Kidney (tissue), 14 donors: ENCODE data around the gene PALD1. TPM values are rescaled to one million over a fixed set of nuclear protein-coding genes. Genes with fewer than 3 reads are reported as not detected.

Experiments used
- DNase-seq, 5 donors: peaks; one replicate each; pipeline ENCODE4 v3.0.0-alpha.2; 2013 to 2020
- FAIRE-seq: peaks from 2 replicates; lab custom pipeline; 2012; peaks lifted over from hg19 to GRCh38; lab: Jason Lieb, UNC
- H3K27ac ChIP-seq, 2 donors: one replicate each; pipeline ENCODE4 v1.7.0; 2013; ENCODE audit warnings: low read depth in 2 of 2, low read length in 2 of 2, inconsistent platforms in 1 of 2
- H3K27me3 ChIP-seq: one replicate; pipeline ENCODE4 v1.7.1; 2013; ENCODE audit warnings: low read length, inconsistent platforms; ENCODE audit not compliant: control insufficient read depth, insufficient read depth
- H3K36me3 ChIP-seq, 3 donors: one replicate each; pipeline versions ENCODE4 v1.7.0 to v1.7.1; 2013; ENCODE audit warnings: low read length in 3 of 3, control low read depth in 1 of 3, inconsistent platforms in 1 of 3; ENCODE audit not compliant: insufficient read depth in 3 of 3, control insufficient read depth in 2 of 3
- H3K4me1 ChIP-seq, 3 donors: one replicate each; pipeline versions ENCODE4 v1.7.0 to v1.7.1; 2013; ENCODE audit warnings: low read length in 3 of 3, inconsistent platforms in 1 of 3, low read depth in 1 of 3; ENCODE audit not compliant: control insufficient read depth in 2 of 3, insufficient read depth in 2 of 3
- H3K4me3 ChIP-seq, 3 donors: one replicate each; pipeline versions ENCODE4 v1.7.0 to v1.8.1; 2013; ENCODE audit warnings: low read length in 3 of 3, control low read depth in 1 of 3, inconsistent platforms in 1 of 3
- H3K9ac ChIP-seq, 3 donors: one replicate each; pipeline versions ENCODE4 v1.7.0 to v1.7.1; 2013; ENCODE audit warnings: low read length in 3 of 3, control low read depth in 1 of 3, inconsistent platforms in 1 of 3
- H3K9me3 ChIP-seq, 3 donors: one replicate each; pipeline versions ENCODE4 v1.7.0 to v1.7.1; 2013; ENCODE audit warnings: low read length in 3 of 3, control low read depth in 1 of 3, inconsistent platforms in 1 of 3; ENCODE audit not compliant: control insufficient read depth in 2 of 3, insufficient read depth in 1 of 3
- CTCF ChIP-seq: IDR thresholded peaks from 3 replicates; pipeline ENCODE4 v1.5.1; 2012; ENCODE audit warnings: mild to moderate bottlenecking, moderate library complexity, borderline replicate concordance; ENCODE audit not compliant: insufficient read depth; ENCODE audit errors: extremely low read depth
- intact Hi-C: fragments of 100-400 bp; cut with DNase I; formaldehyde crosslinking; loops from one replicate; pipeline ENCODE4 v1.11.1; 2022
- polyA plus RNA-seq: library from polyadenylated mRNA; stranded (reverse); fragments of 350-450 nt; fragmentation: Illumina TruSeq; extraction: RNeasy Lipid Tissue Mini Kit (QIAGEN cat#74804); gene quantifications from one replicate; pipeline ENCODE4 v1.2.3, GENCODE V29; 2014; ENCODE audit warnings: low read depth, low replicate concordance; ENCODE audit not compliant: insufficient read depth
- total RNA-seq: library from RNA; stranded (reverse); fragmentation: NEBNext Ultra II Directional; extraction: Animal tissue kit (Norgen Biotek cat#: 25700); gene quantifications from one replicate; pipeline ENCODE4 v1.2.1, GENCODE V29; 2021
- donor health status: control.
- donor health status: control.
- donor health status: control.
- donor health status: control.
- donor health status: control.
- donor health status: DM: yes; HTN: yes; CAD: no.
- donor health status: Normal renal cell carcinoma (clear cell type).

Gene PALD1
- total and polyA plus RNA-seq, 2 donors from 2014 or later, result 3.0 to 14.4 TPM

DNA sequence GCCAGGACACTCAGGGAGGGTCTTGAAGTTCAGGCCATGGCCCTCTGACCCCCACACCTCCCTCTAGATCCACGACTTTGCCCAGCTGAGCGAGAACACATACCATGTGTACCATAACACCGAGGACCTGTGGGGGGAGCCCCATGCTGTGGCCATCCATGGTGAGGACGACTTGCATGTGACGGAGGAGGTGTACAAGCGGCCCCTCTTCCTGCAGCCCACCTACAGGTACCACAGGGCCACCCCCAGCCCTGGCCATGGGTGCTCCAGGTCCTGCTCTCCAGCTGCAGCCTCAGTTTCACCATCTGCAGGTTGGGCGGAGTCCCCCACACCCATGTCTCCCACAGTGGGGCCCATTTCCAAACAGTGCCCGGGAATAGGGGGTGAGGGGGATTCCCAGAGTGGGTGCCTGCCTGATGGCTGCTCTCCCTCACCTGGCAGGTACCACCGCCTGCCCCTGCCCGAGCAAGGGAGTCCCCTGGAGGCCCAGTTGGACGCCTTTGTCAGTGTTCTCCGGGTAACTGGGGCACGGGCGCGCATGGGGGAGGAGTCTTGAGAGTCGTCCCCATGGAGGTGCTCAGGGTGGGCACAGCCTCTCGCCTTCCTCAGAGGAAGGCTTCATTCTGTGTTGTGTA, 54.1 kb downstream of the PALD1 start:
- Histone ChIP-seq H3K9ac (no peak overlapping the region), H3K4me3 (no peak overlapping the region), H3K9me3 (no peaks in the 10 kb centered on the region), H3K27ac (no peak overlapping the region), H3K4me1 (no peaks in the 10 kb centered on the region), H3K36me3 (no peaks in the 10 kb centered on the region), H3K27me3 (no peaks in the 10 kb centered on the region)
- intact Hi-C loops, result no loop called here
- FAIRE-seq (no peak), DNase-seq (no peak)
- TF ChIP-seq CTCF, result no peak

GRCh38 chr10:70533189-70533558, 54.6 kb downstream of the PALD1 start:
- FAIRE-seq, result no peak
- no peak overlapping the region for H3K9ac ChIP-seq
- DNase-seq, result no peak
- H3K9me3 ChIP-seq, result no peaks in the 10 kb centered on the region
- TF ChIP-seq CTCF, result no peak
- no peaks in the 10 kb centered on the region for H3K27me3 ChIP-seq
- no peaks in the 10 kb centered on the region for H3K36me3 ChIP-seq
- intact Hi-C loops, result no loop called here
- H3K27ac ChIP-seq, result no peak overlapping the region
- H3K4me3 ChIP-seq, result no peak overlapping the region
- H3K4me1 ChIP-seq, result peaks cover 0 to 3% (median 1%) of the 10 kb centered on the region in 3 donors

DNA sequence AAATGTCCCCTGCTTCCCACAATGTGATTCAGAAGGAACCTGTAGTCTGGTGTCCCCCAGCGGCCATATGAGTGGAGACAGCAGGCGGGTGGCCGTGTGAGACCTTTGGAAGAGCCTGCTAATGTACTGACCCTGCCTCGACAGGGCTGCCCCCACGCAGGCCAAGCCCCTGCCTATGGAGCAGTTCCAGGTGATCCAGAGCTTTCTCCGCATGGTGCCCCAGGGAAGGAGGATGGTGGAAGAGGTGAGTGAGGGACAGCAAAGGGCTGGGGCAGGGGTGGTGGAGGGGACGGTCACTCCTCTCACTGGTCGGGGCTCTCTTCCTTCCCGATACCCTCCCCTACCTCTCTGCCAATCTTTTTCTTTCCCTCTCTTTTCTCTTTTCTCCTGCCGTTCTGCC, 55.7 kb downstream of the PALD1 start:
- Histone ChIP-seq H3K27ac (no peak overlapping the region), H3K27me3 (no peaks in the 10 kb centered on the region), H3K4me3 (no peak overlapping the region), H3K9ac (no peak overlapping the region), H3K9me3 (no peaks in the 10 kb centered on the region), H3K4me1 (peaks cover 0 to 4% (median 3%) of the 10 kb centered on the region in 3 donors), H3K36me3 (no peaks in the 10 kb centered on the region)
- no peak for DNase-seq
- intact Hi-C loops, result no loop called here
- no peak for FAIRE-seq
- no peak for TF ChIP-seq CTCF

- Histone ChIP-seq H3K27me3 (no peaks in the 10 kb centered on the region), H3K9me3 (no peaks in the 10 kb centered on the region), H3K36me3 (no peaks in the 10 kb centered on the region), H3K4me1 (peaks cover 0 to 4% (median 3%) of the 10 kb centered on the region in 3 donors), H3K4me3 (no peak overlapping the region), H3K9ac (no peak overlapping the region), H3K27ac (no peak overlapping the region)
- FAIRE-seq, result no peak
- peak in 1 of 5 donors; percentile 62 for DNase-seq
- intact Hi-C loops, result no loop called here
- TF ChIP-seq CTCF, result no peak
These were observed 56.4 kb downstream of the PALD1 start for GRCh38 chr10:70535001-70535400.
